Measurements from ENCODE around the gene GDF15. TPM values are rescaled to one million over a fixed set of nuclear protein-coding genes. Genes with fewer than 3 reads are reported as not detected.
A peak's percentile ranks its signal among the peaks of the same experiment; 100 is the strongest.
"Not testable (repeated sequence)": the region's sequence is repeated elsewhere in the genome, so short reads cannot be mapped to it uniquely, and the experiment has no call there.

The GDF15 gene
- polyA plus RNA-seq, 1 donor from 2014 or later, result not detected

DNA sequence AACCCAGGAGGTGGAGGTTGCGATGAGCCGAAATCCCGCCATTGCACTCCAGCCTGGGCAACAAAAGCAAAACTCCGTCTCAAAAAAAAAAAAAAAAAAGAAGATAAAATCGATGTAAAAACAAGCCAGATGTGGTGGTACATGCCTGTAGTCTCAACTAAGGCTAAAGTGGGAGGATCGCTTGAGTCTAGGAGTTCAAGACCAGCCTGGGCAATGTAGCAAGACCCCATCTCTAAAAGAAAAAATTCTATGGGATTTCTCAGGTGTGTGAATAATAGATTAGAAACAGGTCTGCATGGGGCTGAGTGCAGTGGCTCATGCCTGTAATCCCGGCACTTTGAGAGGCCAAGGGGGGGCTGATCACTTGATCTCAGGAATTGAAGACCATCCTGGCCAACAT, 34.4 kb upstream of the GDF15 start:
- H3K27me3 Mint-ChIP-seq, result no peaks in the 10 kb centered on the region
- peaks cover 12% of the 10 kb centered on the region for H3K36me3 Mint-ChIP-seq
- H3K9me3 Mint-ChIP-seq, result no peaks in the 10 kb centered on the region

GRCh38 chr19:18353378-18354005, 32.5 kb upstream of the GDF15 start:
- H3K4me3 Mint-ChIP-seq, result no peak overlapping the region
- no peaks in the 10 kb centered on the region for H3K4me1 Mint-ChIP-seq
- no peaks in the 10 kb centered on the region for H3K9me3 Mint-ChIP-seq
- no peaks in the 10 kb centered on the region for H3K27me3 Mint-ChIP-seq
- H3K36me3 Mint-ChIP-seq, result peaks cover 9% of the 10 kb centered on the region
- H3K27ac Mint-ChIP-seq, result no peak overlapping the region

More for the DNA sequence above, 34.4 kb upstream of the GDF15 start:
- Mint-ChIP-seq H3K27ac (no peak overlapping the region), H3K4me3 (no peak overlapping the region), H3K4me1 (no peaks in the 10 kb centered on the region)

DNA sequence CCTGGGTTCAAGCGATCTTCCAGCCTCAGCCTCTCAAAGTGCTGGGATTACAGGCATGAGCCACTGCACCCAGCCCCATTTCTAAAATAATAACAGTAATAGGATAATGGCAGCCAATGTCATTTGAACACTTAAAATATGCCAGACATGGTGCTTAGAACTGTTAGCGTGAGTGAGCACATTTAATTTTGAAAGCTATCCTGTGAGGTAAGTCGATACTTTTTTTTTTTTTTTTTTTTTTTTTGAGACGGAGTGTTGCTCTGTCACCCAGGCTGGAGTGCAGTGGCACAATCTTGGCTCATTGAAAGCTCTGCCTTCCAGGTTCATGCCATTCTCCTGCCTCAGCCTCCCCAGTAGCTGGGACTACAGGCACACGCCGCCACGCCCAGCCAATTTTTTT, 31.2 kb upstream of the GDF15 start:
- peaks cover 12% of the 10 kb centered on the region for H3K36me3 Mint-ChIP-seq
- not testable (repeated sequence) for H3K4me3 Mint-ChIP-seq, H3K27ac Mint-ChIP-seq, H3K4me1 Mint-ChIP-seq, H3K27me3 Mint-ChIP-seq, H3K9me3 Mint-ChIP-seq

- Mint-ChIP-seq H3K36me3 (peaks cover 15% of the 10 kb centered on the region), H3K9me3 (no peaks in the 10 kb centered on the region), H3K27ac (no peak overlapping the region)
Observed at GRCh38 chr19:18357041-18357440, 28.9 kb upstream of the GDF15 start.

GRCh38 chr19:18361646-18362045, 24.3 kb upstream of the GDF15 start:
- Mint-ChIP-seq H3K4me3 (no peak overlapping the region), H3K4me1 (peaks cover 0 to 2% (median 0%) of the 10 kb centered on the region in 3 donors), H3K9me3 (no peaks in the 10 kb centered on the region), H3K27ac (no peak overlapping the region), H3K36me3 (peaks cover 19% of the 10 kb centered on the region), H3K27me3 (no peaks in the 10 kb centered on the region)

More at GRCh38 chr19:18357041-18357440, 28.9 kb upstream of the GDF15 start:
- no peak overlapping the region for H3K4me3 Mint-ChIP-seq
- H3K27me3 Mint-ChIP-seq, result no peaks in the 10 kb centered on the region
- peaks cover 0 to 2% (median 0%) of the 10 kb centered on the region in 3 donors for H3K4me1 Mint-ChIP-seq

GRCh38 chr19:18362934-18363542, 22.9 kb upstream of the GDF15 start:
- Mint-ChIP-seq H3K4me1 (peaks cover 0 to 2% (median 0%) of the 10 kb centered on the region in 3 donors), H3K4me3 (peak overlapping the region in 1 of 4 donors; percentile 57), H3K9me3 (no peaks in the 10 kb centered on the region), H3K36me3 (peaks cover 14% of the 10 kb centered on the region), H3K27me3 (no peaks in the 10 kb centered on the region), H3K27ac (no peak overlapping the region)

DNA sequence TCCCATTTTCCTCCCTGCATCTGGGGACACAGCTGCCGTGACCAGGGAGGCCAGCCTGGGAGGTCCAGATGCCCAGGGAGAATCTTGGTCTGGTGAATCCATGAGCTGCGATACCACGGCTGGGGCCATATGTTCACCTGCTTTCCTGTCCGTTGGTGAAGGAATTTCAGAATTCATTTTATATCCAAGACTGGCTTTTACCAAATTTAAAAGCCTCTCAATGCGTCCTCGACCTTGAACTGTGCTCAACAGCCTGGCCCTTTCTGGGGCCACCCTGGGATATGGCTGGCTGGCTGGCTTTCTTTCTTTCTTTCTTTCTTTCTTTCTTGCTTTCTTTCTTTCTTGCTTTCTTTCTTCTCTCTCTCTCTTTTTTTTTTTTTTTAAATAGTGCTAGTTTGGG, 22.2 kb upstream of the GDF15 start:
- Mint-ChIP-seq H3K27ac (peak overlapping the region in 1 of 3 donors; percentile 74), H3K9me3 (no peaks in the 10 kb centered on the region), H3K4me1 (peaks cover 0 to 2% (median 0%) of the 10 kb centered on the region in 3 donors), H3K4me3 (no peak overlapping the region), H3K27me3 (no peaks in the 10 kb centered on the region), H3K36me3 (peaks cover 11% of the 10 kb centered on the region)

DNA sequence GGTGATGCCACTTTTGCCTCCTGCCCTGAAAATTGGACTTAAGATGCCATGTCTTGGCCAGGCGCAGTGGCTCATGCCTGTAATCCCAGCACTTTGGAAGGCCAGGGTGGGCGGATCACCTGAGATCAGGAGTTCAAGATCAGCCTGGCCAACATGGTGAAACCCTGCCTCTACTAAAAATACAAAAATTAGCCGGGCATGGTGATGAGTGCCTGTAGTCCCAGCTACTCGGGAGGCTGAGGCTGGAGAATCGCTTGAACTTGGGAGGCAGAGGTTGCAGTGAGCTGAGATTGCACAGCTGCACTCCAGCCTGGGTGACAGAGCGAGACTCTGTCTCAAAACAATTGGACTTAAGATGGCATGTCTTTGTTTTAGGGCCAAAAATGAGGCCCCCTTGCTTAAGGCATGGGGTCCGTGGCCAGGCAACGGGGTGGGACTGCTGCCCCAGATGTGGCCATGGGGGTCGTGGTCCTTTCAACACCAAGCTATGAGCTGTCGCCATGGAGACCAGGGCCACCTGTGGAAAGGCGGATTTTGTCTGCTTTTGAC, 21.6 kb upstream of the GDF15 start:
- H3K27ac Mint-ChIP-seq, result peak overlapping the region in 1 of 3 donors; percentile 74

GRCh38 chr19:18364826-18365528, 21.0 kb upstream of the GDF15 start:
- Mint-ChIP-seq H3K4me1 (peaks cover 0 to 2% (median 0%) of the 10 kb centered on the region in 3 donors), H3K36me3 (peaks cover 8% of the 10 kb centered on the region), H3K4me3 (no peak overlapping the region), H3K27me3 (no peaks in the 10 kb centered on the region), H3K9me3 (no peaks in the 10 kb centered on the region), H3K27ac (no peak overlapping the region)

More for the DNA sequence above, 21.6 kb upstream of the GDF15 start:
- not testable (repeated sequence) for H3K27me3 Mint-ChIP-seq, H3K36me3 Mint-ChIP-seq, H3K9me3 Mint-ChIP-seq, H3K4me3 Mint-ChIP-seq, H3K4me1 Mint-ChIP-seq

GRCh38 chr19:18366021-18366435, 19.9 kb upstream of the GDF15 start:
- H3K36me3 Mint-ChIP-seq, result peaks cover 8% of the 10 kb centered on the region
- H3K4me3 Mint-ChIP-seq, result no peak overlapping the region
- H3K27ac Mint-ChIP-seq, result no peak overlapping the region
- H3K27me3 Mint-ChIP-seq, result no peaks in the 10 kb centered on the region
- H3K9me3 Mint-ChIP-seq, result no peaks in the 10 kb centered on the region
- H3K4me1 Mint-ChIP-seq, result peaks cover 0 to 2% (median 0%) of the 10 kb centered on the region in 3 donors

- peaks cover under 1% of the 10 kb centered on the region for H3K27me3 Mint-ChIP-seq
- peaks cover under 1% of the 10 kb centered on the region for H3K36me3 Mint-ChIP-seq
- H3K27ac Mint-ChIP-seq, result no peak overlapping the region
- H3K9me3 Mint-ChIP-seq, result no peaks in the 10 kb centered on the region
- peaks cover 0 to under 1% (median under 1%) of the 10 kb centered on the region in 3 donors for H3K4me1 Mint-ChIP-seq
- no peak overlapping the region for H3K4me3 Mint-ChIP-seq
Observed at GRCh38 chr19:18368504-18369222, 17.3 kb upstream of the GDF15 start.

- Mint-ChIP-seq H3K36me3 (no peaks in the 10 kb centered on the region), H3K9me3 (no peaks in the 10 kb centered on the region), H3K4me1 (peaks cover 4 to 6% (median 6%) of the 10 kb centered on the region in 3 donors), H3K27me3 (peaks cover 13% of the 10 kb centered on the region), H3K27ac (no peak overlapping the region), H3K4me3 (no peak overlapping the region)
Observed at GRCh38 chr19:18373407-18373891, 12.5 kb upstream of the GDF15 start.

- Mint-ChIP-seq H3K9me3 (no peaks in the 10 kb centered on the region), H3K4me3 (peak overlapping the region in 1 of 4 donors; percentile 69), H3K36me3 (no peaks in the 10 kb centered on the region), H3K27ac (no peak overlapping the region), H3K4me1 (peaks cover 4 to 6% (median 6%) of the 10 kb centered on the region in 3 donors), H3K27me3 (peaks cover 18% of the 10 kb centered on the region)
Observed at GRCh38 chr19:18373892-18374629, 11.9 kb upstream of the GDF15 start.

- H3K27me3 Mint-ChIP-seq, result peaks cover 32% of the 10 kb centered on the region
- no peak overlapping the region for H3K27ac Mint-ChIP-seq
- no peaks in the 10 kb centered on the region for H3K36me3 Mint-ChIP-seq
- peaks cover 4 to 6% (median 6%) of the 10 kb centered on the region in 3 donors for H3K4me1 Mint-ChIP-seq
- H3K4me3 Mint-ChIP-seq, result no peak overlapping the region
- H3K9me3 Mint-ChIP-seq, result no peaks in the 10 kb centered on the region
Observed at GRCh38 chr19:18377026-18377425, 8.9 kb upstream of the GDF15 start.

All from IgD-negative memory B cell (primary cell).